Measurements from ENCODE around the gene TARDBP. TPM values are rescaled to one million over a fixed set of nuclear protein-coding genes. Genes with fewer than 3 reads are reported as not detected.

The TARDBP gene
- total RNA-seq, 1 experiment from 2014 or later, result 155 TPM

GRCh38 chr1:11024874-11025203 lies 12.4 kb downstream of the TARDBP start:
- intact Hi-C loops (cut with micrococcal nuclease), result no loop called here
- Histone ChIP-seq H3K27ac (ENCODE audit: low read depth, low read length) (no peak overlapping the region), H4K20me1 (ENCODE audit: insufficient read depth) (0 out of 2 replicates have a peak, but pooled peaks cover 16% of the 10 kb centered on the region), H2AFZ (ENCODE audit: low read depth, low read length, poor library complexity, severe bottlenecking) (no peak overlapping the region), H3K9ac (ENCODE audit: low read length) (no peak overlapping the region), H3K9me2 (ENCODE audit: insufficient read depth) (no peaks in the 10 kb centered on the region), H3K27me3 (ENCODE audit: insufficient read depth, low read length) (no peaks in the 10 kb centered on the region), H3K36me3 (ENCODE audit: control insufficient read depth in 1 of 2, insufficient read depth in 2 of 2, low read length in 2 of 2) (peaks cover 40 to 54% of the 10 kb centered on the region in 2 experiments), H3K79me2 (ENCODE audit: insufficient read depth, low read length) (peaks cover 23% of the 10 kb centered on the region), H3K4me3 (replicated peaks in 1 of 2; ENCODE audit: low read depth in 1 of 2, low read length in 2 of 2) (no peak overlapping the region), H3K9me3 (ENCODE audit: control insufficient read depth in 1 of 2, insufficient read depth in 1 of 2, low read depth in 1 of 2, low read length in 2 of 2) (no peaks in the 10 kb centered on the region), H3K4me1 (ENCODE audit: control insufficient read depth in 1 of 2, insufficient read depth in 2 of 2, low read length in 2 of 2) (no peaks in the 10 kb centered on the region), H3K4me2 (ENCODE audit: low read length) (no peak overlapping the region)
- TF ChIP-seq SRF (IDR thresholded peaks at IDR 0.05; ENCODE audit: low read depth), result no peak
- no peak for TF ChIP-seq POLR2A (IDR thresholded peaks at IDR 0.05; ENCODE audit: borderline replicate concordance, extremely low read depth, insufficient read depth, insufficient read length)
- no peak for TF ChIP-seq CBX3 (IDR thresholded peaks at IDR 0.05; ENCODE audit: low read depth)
- no peak for TF ChIP-seq TCF7L2 (IDR thresholded peaks at IDR 0.05; ENCODE audit: borderline replicate concordance, extremely low read depth, insufficient read depth, insufficient read length)
- no peak for TF ChIP-seq POLR2AphosphoS5 (IDR thresholded peaks at IDR 0.05; ENCODE audit: low read depth, low read length)
- TF ChIP-seq EZH2phosphoT487 (IDR thresholded peaks at IDR 0.05; ENCODE audit: borderline replicate concordance), result no peak
- TF ChIP-seq SIN3A (IDR thresholded peaks at IDR 0.05; ENCODE audit: low read depth), result no peak
- TF ChIP-seq YY1 (IDR thresholded peaks at IDR 0.05; ENCODE audit: extremely low read depth, insufficient replicate concordance, low read depth, low read length), result no peak
- TF ChIP-seq JUND (IDR thresholded peaks at IDR 0.05), result no peak
- no peak for TF ChIP-seq ZFX (IDR thresholded peaks at IDR 0.05)
- no peak for TF ChIP-seq CTCF (IDR thresholded peaks at IDR 0.05 in 2 of 3, conservative IDR thresholded peaks at IDR 0.05 in 1 of 3; ENCODE audit: borderline replicate concordance in 1 of 3, insufficient read depth in 1 of 3, low read depth in 2 of 3, low read length in 2 of 3)
- TF ChIP-seq CEBPB (IDR thresholded peaks at IDR 0.05; ENCODE audit: low read depth), result no peak
- TF ChIP-seq ATF3 (IDR thresholded peaks at IDR 0.05), result no peak
- no peak for TF ChIP-seq FOSL1 (IDR thresholded peaks at IDR 0.05; ENCODE audit: low read depth)
- no peak for TF ChIP-seq RAD21 (IDR thresholded peaks at IDR 0.05; ENCODE audit: low read depth)
- DNase-seq (ENCODE audit: low read depth, low spot score) (no peak), ATAC-seq (no peak)
- CTCF ChIA-PET, result no interaction called here
- POLR2A ChIA-PET, result no interaction called here
- no TSS peak for BruUV-seq (replicated peaks)
- RAD21 ChIA-PET (ENCODE audit: low non-redundant PET in 1 of 2, low total read pairs in 2 of 2, uncharacterized antibody in 2 of 2, unreplicated experiment in 2 of 2), result no interaction called here

Measured in HCT116 (cell line).